Activated CD8-positive, alpha-beta memory T cell treated with anti-CD3 and anti-CD28 coated beads, Interleukin-2, amount 50 U/mL, for 4 hours (primary cell): Measurements from ENCODE around the gene CDK16.
"Not testable (repeated sequence)": the region's sequence is repeated elsewhere in the genome, so short reads cannot be mapped to it uniquely, and the experiment has no call there.

Experiments used
- DNase-seq: peaks from one replicate; pipeline ENCODE4 v3.0.0-alpha.2; 2020

The CDK16 gene

GRCh38 chrX:47257620-47258019, 39.1 kb downstream of the CDK16 start:
- not testable (repeated sequence) for DNase-seq

DNA sequence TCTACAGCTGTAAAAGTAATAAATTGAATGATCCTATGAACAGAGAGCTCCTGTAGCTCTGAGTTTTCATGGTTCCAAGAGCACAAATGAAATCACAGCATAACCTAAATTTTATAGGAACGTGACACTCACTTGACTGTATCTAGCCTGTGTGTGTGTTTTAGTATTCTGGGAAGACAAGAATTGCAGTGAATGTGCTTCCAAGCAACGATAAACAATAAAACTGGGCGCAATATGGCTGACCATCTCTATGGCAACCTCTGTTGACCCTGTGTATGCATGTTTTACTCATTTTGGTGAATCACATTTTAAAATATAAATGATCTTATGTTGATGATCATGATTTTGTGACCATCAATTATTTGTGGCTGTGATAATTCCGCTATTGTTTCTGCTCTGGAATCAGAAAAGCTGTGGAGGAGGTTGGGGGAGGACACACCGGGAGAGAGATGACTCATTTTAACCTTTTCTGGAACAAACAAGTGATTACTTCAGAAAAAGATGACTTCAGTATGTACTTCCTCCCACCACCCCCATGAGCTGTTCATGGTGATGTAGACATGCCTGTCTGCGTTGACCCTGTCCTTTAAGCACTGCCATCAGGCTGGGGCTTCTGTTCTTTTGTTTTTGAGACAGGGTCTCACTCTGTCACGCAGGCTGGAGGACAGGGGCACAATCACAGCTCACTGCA, 46.1 kb downstream of the CDK16 start:
- DNase-seq, result no peak

DNA sequence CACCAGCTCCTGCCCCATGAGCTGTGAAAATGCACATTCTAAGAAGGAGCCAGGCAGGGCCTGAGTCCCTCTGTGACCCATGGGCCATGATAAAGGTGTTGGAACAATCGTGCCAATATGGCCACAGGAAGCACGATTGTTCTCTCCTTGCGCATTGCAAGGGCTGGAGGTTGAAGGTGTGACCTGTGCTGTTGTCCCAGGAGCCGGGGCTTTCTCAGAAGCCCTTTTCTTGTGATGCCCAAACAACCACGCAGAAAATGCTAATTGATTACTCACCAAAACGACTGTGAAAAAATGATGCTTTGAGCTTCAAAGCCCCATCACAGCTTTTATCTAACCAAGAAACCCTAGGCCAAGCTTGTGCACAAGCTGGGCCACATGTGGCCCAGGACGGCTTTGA, 48.2 kb downstream of the CDK16 start:
- DNase-seq, result no peak

- no peak for DNase-seq
Observed at GRCh38 chrX:47272013-47272408, 53.5 kb downstream of the CDK16 start.

GRCh38 chrX:47273011-47273730, 54.7 kb downstream of the CDK16 start:
- no peak for DNase-seq

DNA sequence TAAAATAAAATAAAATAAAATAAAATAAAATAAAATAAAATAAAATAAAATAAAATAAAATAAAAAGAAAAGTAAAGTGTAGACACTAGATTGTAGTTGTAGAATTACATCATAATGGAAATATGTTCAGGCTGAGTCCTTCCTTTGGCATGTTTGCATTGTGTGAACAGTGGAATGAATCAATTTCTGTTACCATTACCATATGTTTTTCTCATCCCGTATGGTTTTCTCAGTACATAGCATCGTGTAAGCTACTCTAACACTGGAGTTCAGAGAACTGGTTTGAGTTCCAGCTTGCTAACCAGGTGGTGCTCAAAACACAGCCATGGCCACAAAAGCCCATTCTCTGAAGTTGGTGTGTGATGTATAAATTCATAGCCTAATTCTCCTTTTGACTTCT, 60.2 kb downstream of the CDK16 start:
- DNase-seq, result no peak
